SW 1271 (cell line): Measurements from ENCODE around the gene IL10.

Source experiments
- DNase-seq, 2 experiments: peaks; one replicate each; lab custom pipeline; 2025; lab: John Stamatoyannopoulos, UW

IL10 gene

DNA sequence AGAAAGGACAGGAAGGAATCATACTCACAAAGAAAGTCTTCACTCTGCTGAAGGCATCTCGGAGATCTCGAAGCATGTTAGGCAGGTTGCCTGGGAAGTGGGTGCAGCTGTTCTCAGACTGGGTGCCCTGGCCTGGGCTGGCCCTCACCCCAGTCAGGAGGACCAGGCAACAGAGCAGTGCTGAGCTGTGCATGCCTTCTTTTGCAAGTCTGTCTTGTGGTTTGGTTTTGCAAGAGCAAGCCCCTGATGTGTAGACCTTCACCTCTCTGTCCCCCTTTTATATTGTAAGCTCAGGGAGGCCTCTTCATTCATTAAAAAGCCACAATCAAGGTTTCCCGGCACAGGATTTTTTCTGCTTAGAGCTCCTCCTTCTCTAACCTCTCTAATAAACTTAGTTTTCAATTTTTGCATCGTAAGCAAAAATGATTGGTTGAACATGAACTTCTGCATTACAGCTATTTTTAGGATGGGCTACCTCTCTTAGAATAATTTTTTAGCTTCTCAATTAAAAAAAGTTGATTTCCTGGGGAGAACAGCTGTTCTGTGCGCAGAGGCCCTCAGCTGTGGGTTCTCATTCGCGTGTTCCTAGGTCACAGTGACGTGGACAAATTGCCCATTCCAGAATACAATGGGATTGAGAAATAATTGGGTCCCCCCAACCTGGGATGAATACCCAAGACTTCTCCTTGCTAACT lies at the start of gene IL10:
Gene IL10 (minus strand): TSS at position 252 of the 695 bp plus-strand sequence. CDS start 59 bp downstream, at position 193.
- DNase-seq: no peak

DNA sequence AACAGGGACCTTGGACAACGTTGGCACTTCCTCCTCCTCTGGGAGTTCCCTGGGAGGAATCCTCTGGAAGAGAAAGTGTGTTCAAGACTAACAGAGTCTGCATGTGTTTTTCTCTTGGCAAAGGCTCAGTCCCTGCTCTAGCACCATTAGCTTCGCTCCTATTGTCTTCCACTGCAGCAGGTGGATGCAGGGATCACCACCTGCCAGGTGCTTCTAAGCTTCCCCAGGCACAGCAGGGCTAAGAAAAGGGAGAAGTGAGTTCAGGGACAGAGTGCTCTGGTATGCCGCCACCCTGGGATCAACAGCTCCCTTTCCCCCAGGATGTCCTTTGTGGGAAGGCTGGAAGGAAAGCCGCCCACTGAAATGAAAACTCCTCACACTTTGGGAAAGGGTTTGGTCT lies 49.2 kb upstream of the IL10 start:
- no peak for DNase-seq

DNA sequence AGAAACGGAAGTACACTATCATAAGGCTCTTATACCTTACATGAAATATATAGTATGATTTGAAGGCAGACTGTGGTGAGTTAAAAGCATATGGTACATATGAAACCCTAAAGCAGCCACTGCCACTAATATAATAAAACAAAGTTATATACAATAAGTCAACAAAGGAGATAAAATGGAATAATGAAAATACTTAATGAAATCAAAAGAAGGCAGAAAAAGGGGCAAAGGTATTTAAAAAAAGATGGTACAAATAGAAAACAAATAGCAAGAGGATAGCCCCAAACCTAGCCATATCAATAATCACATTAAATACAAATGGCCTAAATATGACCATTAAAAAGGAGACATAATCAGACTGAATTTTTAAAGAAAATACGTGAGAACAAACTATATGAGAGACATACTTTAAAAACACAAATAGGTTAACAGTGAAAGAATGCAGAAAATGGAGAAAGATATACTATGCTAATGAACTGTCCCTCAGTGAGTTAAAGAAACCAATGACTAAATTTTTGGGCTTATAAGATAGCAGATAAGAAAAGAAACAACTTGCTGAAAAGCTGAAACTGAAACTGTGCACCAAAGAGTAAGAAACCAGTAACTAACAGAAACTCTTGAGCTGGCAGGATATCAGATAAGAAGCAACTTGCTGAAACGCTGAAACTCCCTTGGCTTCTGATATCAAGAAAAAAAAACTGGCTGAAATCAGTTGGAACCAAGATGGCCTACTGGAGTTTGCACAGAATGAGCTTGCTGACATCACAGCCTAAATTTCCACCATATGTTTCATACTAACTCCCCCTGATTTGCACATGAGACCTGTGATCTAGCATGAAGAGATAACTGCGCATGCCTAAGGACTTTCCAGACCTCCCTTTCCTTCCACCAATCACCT lies 44.3 kb upstream of the IL10 start:
- no peak for DNase-seq

DNA sequence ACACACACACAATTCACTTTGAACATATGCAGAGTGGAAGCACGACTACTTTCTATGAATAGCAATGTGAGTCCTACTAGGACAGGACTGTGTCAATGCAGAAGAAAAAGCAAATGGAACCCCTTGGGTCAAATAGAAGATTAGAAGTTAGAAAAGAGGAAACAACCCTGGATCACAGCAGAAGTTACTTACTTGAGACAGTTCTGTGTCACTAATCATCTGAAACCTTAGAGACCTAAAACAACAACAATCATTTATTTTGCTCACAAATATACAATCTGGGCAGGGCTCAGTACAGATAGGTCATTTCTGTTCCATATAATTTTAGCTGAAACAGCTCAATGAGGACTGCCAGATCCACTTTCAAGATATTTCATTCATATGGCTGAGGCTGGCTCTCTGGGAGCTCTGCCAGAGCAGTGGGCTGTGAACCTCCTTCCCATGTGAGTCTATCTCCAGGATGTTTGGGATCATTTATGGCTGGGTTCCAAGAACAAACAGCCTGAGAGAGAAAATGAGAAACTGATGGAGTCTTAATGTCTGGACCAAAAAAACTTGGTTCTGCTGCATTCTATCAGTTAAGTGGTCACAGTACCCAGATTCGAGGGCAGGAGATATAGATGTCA lies 42.5 kb upstream of the IL10 start:
- no peak for DNase-seq

DNA sequence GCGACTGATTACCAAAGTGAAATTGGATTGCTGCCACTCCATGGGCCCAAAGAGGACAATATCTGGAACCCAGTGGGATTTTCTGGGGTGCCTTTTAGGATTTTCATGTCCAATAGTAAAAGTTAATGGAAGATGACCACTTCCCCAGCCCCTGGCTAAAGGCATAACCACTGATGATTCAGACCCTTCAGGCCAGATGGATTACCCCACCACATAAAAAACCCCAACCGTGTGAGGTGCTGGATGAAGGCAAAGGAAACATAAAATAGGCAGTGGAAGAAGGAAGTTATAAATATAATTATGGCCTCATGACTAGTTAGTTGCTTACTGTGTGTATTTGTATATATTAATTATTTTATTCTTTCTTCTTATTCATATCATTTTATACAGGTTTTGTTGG lies 40.2 kb upstream of the IL10 start:
- no peak for DNase-seq

DNA sequence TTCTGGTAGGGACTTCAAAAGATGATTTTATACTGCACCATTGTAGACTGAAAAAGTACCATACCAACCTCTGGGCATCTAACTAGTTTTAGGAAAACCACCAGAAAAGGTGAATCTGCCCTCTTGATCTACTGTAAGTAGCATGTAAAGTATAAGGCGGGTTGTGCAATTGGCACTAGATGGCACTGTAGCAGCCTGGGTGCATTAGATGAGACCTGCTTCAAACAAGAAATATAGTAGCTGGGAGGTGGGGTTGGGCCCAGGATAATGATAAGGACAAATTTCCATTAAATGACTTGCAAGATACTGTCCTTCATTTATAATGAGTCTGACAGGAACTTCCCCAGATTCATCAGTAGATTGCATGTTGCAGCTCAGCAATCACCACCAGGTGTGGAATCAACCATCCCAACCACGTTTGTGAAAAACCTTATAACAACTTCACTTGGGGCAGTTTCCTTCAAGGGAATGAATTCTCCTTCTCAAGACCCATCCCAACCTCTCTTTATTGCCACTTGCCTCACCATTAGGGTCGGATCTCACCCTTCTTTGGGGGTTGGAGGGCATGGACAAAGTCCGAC lies 37.3 kb upstream of the IL10 start:
- no peak for DNase-seq

DNA sequence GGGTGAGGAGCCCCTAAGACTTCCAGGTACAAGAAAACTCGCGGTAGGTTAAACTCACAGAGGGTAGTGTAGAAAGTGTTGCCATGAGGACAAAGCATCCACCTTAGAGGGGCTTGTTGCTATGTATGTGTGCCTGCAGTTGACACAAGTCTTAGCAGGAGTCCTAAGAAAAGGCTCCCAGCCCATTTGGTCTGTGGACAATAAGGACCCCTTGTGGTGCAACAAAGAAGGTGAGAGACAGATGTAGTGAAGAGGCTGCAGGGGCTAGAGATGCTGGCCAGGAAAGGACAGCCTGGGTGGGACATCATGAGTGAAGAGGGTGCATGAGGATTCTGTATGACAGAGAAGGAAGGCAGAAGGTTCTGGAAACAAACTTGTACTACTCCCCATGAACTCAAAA lies 36.3 kb upstream of the IL10 start:
- DNase-seq: peak in 1 of 2 experiments; percentile 1

DNA sequence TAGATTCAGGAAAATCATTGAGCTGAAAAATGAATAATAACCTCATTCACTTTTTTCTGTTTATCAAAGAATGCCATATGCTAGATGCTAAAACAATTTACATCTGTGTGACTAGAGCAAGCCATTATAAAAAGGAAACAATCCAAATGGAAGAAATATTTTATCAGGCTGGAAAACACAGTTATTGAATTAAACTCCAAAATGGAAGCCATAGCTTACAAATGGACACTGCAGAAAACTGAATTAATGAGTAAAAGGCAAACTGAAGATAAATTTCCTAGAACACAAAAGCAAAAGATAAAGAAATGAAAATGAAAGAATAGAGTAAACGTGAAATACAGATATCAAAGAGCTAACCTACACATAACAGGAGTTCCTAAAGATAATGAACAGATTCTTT lies 33.1 kb upstream of the IL10 start:
- no peak for DNase-seq

DNA sequence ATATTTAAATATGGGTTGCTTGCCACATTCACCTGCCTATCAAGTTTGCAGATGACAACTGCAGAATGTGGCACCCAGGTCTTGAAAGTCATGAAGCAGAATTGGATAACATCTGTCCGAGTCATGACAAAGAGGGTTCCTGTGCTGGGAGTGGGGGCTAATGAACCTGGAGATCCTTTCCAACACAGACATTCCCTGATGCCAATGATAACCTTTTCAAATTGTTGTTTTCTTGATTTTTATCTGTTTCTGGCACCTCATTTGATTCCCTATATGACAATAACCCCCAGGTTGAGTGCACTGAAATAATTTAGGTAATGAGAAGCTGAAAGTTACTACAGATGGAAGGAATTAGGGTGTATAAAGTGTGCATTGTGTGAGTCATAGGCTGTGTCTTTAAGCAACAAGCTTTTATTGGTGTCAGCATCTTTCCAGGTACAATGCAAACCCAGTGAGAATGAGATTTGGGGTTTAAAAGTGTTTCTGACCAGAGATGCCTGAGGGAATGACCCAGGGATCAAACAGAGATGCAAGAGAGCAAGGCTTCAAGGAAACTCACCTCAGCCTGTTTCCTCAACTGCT lies 32.0 kb upstream of the IL10 start:
- no peak for DNase-seq

DNA sequence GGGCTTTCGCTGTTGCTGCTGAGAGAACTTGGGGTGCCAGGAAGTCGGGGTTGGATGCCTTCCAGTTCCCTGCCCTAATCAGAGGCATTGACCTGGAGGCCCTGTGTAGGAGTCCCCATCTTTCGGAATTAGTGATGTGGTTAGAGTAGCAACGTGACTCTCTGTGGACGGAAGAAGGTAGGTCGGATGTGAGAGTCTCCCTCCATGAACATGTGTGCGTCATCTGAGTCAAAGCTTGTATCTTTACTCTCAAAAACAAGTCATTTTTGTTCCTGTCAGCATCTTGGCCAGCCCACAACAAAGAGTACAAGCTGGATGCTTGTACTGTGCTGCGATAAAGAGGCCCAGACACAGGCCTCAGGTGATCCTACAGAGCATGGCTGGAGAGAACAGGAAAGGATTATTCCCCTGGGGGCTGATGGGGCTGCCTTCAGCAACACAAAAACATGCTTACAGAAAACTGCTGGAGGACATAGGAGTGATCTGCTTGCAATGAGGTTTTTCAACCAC lies 31.0 kb upstream of the IL10 start:
- no peak for DNase-seq

DNA sequence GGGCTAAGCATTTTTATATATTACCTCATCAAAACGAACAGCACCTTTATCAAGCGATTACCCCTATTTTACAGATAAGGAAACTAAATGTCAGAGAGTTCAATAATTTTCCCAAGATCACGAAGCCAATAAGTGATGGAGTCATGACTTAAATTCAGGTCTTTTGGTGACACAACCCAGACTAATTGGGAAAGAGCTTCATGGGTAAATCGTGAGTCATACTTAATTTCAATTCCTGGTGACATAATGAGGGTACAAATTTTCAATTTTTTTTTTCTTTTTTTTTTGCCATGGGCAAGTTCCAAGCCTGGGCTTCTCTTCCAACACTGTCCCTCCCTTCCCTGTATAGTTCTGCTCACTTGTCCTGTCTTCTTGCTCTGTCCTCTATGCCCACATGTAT lies 30.1 kb upstream of the IL10 start:
- no peak for DNase-seq

DNA sequence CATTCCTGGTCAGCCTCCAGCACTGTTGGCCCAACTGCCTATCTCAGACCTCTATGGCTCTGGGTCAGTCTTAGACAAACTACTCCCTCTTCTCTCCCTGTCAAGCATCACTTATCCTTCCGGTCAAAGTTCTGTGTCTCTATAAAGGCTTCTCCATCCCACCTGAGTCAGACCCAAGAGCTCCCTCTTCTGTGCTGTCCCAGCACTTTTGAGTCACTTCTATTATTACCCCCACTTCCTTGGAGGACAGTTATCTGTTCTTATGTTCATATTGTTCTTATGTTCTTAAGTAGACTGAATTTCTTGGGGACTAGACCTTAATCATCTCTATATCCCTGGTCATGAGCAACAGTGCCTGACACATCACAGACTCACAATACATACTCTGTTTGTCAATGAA lies 29.2 kb upstream of the IL10 start:
- DNase-seq: no peak

DNA sequence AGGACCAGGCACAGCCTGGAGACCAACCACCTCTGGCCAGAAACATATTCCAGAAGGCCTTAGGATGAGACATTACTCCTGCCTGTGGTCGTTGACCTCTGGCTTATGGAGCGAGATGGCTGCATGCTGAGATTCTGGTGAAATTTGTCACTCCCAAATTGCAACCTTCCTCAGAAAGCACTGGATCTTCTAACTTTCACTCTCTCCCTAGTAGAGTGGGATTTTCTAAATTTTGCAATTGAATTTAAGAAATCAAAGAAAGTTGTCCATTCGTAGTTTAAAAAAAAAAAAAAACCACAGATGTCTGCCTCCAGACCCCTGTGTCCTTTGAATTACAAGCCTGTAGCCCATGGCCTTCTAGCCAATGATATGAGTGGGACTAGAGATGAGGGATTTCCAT lies 28.6 kb upstream of the IL10 start:
- DNase-seq: no peak

DNA sequence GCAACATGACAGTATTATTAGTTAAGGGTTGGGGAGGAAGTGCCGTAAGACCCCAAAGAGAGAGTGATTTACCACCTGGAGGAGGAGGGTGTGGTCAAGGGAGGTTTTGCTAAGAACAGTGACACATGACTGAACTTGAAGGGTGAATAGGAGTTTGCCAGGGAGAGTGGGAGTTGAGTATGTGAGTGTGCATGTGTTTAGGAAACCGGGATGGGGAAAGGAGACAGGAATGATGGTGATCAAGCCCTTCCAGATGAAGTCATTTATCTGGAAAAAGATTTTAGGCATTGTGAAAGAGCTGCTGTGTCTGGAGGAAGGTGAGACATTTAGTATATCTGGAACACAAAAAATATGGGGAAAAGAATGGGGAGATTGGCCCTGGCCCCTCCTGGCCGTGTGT lies 28.1 kb upstream of the IL10 start:
- no peak for DNase-seq

DNA sequence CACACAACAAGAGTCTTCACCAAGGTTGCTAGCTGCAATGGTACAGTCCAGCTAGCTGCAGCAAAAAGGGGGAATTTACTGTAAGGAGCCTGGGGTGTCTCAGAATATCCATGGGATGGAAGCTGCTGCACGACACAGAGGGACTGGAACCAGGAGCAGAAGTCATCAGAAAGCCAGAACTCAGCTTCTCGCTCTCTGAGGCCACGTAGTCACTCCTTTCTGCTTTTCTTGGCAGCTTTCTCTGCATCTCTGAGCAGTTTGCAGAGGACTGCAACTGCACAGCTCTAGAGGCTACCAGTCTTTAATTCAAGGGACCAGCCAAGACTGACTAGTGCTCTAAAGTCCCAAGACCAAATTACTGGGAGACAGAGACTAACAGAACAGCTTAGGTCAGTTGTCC lies 27.0 kb upstream of the IL10 start:
- DNase-seq: no peak

DNA sequence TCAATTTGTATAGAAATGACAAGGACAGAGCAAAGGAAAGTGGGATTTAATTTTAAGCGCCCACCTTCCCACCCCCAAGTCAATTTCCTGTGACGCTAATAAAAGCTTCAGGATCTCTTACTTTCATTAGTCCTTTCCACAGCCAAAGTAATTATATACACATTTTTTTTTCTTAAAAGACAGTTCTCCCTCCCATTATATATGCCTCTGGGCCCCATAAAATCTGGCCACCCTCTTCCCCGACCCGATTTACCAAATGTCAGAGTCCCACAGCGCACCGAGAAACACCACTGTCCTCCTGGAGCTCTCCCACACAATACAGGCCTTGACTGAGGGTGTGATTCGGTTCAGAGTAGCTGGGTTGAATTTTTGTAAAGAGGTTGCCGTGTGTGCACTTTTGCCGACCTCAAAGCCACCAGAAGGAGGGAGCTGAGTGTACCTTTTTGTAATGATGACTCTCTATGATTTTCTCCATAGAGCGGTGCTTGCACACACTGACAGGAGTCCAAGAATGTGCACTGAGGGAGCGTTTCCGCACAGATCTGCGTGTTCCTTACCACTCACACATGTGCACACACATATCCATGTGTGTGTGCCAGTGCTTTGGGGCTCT lies 26.2 kb upstream of the IL10 start:
- DNase-seq: no peak

DNA sequence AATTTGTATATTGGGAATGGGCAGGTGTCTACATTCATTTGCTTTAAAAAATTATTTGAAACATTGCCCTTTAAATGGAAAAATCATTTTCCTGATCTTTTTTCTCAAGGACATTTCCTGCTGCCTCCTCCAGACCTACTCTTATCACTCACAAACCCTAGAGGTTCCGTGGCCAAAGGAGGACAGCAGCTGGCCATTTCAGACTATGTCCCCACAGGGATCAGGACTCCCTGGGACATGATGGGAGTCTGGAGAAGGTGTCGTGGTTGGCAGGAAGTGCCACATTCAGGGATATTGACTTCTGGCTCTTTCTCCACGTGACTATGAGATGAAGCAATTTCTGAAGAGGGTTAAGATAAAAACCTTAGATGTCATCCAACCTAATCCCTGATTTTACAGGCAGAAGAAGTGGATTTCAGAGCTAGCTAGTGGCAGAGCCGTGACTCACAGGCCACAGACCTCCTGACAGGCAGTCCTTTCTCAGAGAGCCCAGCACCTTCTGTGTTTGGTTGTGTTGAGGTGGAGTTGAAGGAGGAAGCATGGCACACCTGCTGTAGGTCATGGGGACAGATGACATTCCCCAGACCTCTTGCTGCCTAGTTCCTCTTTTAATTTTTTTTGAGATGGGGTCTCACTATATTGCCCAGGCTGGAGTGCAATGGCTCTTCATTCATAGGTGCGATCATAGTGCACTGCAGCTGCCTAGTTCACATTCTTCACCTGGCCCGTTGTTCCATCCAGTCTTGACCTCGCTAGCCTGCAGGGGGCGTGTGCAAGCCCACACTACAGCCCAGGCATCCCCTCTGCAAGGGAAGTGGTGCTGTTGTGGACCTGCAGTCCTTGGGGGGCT lies 25.5 kb upstream of the IL10 start:
- no peak for DNase-seq

DNA sequence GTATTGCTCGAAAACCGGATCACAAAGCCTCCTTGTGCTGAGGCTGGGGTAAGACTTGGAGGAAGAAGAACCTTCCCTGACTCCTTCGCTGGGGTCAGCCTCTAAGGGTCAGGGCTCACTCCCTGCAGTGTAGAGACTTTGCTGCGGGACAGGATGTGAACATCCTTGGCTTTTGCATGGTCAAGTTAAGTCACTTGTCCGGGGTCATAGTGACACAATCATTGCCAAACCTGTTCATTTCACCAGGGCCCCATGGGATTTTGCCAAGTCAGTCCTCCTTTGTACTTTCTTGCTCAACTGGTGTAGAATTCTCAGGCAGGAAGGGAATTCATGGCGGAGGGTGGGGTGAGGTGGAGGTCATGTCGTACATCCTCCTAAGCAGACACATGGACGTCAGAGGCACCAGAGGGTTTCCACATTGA lies 24.7 kb upstream of the IL10 start:
- no peak for DNase-seq

DNA sequence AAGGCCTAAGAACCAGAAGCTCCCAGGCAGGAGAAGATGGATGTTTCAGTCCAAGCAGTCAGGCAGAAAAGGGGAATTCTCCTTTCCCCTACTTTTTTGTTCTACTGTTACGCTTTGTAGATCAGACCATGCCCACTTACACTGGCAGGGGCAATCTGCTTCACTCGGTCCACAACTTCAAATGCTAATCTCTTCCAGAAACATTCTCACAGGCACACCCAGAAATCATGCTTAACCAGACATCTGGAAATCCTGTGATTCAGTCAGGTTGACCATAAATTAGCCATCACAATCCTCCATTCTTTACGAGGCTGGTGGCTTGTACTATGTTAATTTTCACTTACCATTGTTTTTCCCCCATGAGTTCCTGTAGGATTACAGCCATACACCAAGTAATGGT lies 23.8 kb upstream of the IL10 start:
- no peak for DNase-seq

DNA sequence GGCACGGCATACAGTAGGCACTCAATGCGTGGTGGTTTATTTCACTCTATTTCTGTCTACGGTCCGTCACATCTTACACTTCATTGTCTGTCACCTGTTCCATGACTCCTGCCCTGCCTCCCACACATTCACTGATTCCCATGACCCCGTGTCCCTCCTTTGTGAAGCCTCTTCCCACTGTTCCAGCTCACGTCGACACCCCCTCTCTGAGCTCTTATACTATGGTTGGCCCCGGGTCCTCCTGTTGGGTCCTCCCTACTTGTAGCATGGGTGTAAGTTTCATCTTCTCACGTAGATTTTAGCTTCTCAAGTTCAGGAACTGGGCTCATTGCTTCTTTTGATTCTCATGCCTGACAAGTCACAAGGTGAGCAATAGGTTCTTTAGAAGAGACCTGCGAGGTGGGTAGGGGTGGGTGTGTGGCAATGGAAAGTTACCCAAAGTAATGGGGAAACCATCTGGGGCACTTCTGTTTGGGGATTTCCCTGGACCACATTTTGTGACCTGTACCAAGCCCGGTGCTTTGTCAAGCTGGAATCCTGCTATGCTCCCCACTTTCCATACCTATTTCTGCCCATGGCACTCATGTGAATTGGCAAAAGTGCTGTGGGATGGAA lies 22.1 kb upstream of the IL10 start:
- no peak for DNase-seq
